Uterus (tissue), 4 donors: Measurements from ENCODE around the gene MBP. TPM values are rescaled to one million over a fixed set of nuclear protein-coding genes. Genes with fewer than 3 reads are reported as not detected.
A peak's percentile ranks its signal among the peaks of the same experiment; 100 is the strongest.

Experiments
- DNase-seq, 2 donors: peaks; one replicate each; pipeline ENCODE4 v3.0.0-alpha.2; 2019 to 2020
- H3K27ac ChIP-seq, 2 donors: fragments of 200-600 bp; sonication (generic); 1 replicate in 1 of 2; 2 replicates in 1 of 2; pipeline ENCODE4 v1.5.1; 2016 to 2018
- H3K27me3 ChIP-seq, 2 donors: fragments of 200-600 bp; sonication (generic); one replicate each; pipeline ENCODE4 v1.5.1; 2018 to 2019; ENCODE audit warnings: control low read depth in 1 of 2
- H3K36me3 ChIP-seq, 2 donors: fragments of 200-600 bp; sonication (generic); one replicate each; pipeline ENCODE4 v1.5.1; 2019; ENCODE audit warnings: control low read depth in 1 of 2
- H3K4me1 ChIP-seq, 2 donors: fragments of 200-600 bp; sonication (generic); one replicate each; pipeline ENCODE4 v1.5.1; 2018 to 2019; ENCODE audit warnings: control low read depth in 1 of 2
- H3K4me3 ChIP-seq, 2 donors: fragments of 200-600 bp; sonication (generic); 1 replicate in 1 of 2; 2 replicates in 1 of 2; pipeline ENCODE4 v1.5.1; 2018 to 2019; ENCODE audit warnings: mild to moderate bottlenecking in 1 of 2
- H3K9me3 ChIP-seq, 2 donors: fragments of 200-600 bp; sonication (generic); one replicate each; pipeline ENCODE4 v1.5.1; 2019; ENCODE audit warnings: control low read depth in 1 of 2
- POLR2A ChIP-seq, 2 donors: fragments of 450-650 bp; IDR thresholded peaks; one replicate each; pipeline ENCODE4 v1.6.1; 2016; ENCODE audit warnings: antibody characterized with exemption in 2 of 2, mild to moderate bottlenecking in 1 of 2, moderate library complexity in 1 of 2
- intact Hi-C: fragments of 100-400 bp; cut with DNase I; formaldehyde crosslinking; loops from one replicate; pipeline ENCODE4 v1.15.1; 2023; ENCODE audit warnings: low total_unique reads
- total RNA-seq, 4 donors: library from RNA; depleted of rRNA in 3 of 4; stranded (reverse); fragments of >200 nt in 3 of 4; gene quantifications; one replicate each; pipeline versions ENCODE4 v1.1.0 to v1.2.4, GENCODE V29; 2014 to 2023
- TF ChIP-seq, protein P1 (sequence below), 4 experiments: fragments of 200-600 bp in 2 of 4; fragments of 450-650 bp in 2 of 4; sonication (generic) in 2 of 4; IDR thresholded peaks; one replicate each; pipeline ENCODE4 v1.5.1; 2016 to 2019; ENCODE audit warnings: antibody characterized with exemption in 4 of 4, mild to moderate bottlenecking in 2 of 4, moderate library complexity in 1 of 4
- donor health status: DM: yes; HTN: yes; CAD: no.

Gene MBP
- total RNA-seq, 4 donors from 2014 or later = 12.1 to 52.2 (median 19.8) TPM

DNA sequence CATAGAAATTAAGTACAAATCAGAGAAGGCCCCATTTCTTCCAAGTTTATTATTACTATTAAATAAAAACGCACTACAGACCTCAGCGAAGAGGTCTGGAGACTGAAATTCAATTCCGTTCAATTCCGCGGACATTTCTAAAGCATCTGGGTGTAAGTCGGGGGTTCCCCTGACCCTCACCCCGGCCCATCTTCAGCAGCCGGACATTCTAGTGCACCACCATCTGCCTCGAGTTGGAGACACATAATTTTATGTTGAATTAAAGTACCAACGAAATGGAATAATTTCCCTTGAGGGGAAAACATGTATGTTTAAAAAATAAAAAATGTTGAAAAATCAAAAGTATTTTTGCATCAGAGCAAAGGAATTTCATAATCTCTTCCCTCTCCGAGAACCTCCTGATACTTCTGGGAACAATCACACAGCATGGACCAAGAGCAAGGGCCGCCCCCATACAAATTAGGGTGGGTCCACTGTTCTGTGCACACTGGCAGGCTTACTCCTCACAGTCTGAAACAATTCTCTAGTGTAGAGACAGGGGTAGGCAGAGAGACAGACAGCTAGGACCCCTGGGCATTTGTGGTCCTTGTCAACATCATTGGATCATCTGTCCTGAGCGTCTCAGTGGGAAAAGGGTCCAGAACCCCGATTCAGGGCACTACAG, 29.3 kb downstream of the MBP start:
- Histone ChIP-seq H3K27me3 (no peaks in the 10 kb centered on the region), H3K27ac (peak overlapping the region; percentile 90 to 97), H3K4me3 (no peak overlapping the region), H3K9me3 (no peaks in the 10 kb centered on the region), H3K4me1 (peaks cover 16 to 30% of the 10 kb centered on the region in 2 donors), H3K36me3 (no peaks in the 10 kb centered on the region)
- intact Hi-C loops = no loop called here
- TF ChIP-seq, protein P1, sequence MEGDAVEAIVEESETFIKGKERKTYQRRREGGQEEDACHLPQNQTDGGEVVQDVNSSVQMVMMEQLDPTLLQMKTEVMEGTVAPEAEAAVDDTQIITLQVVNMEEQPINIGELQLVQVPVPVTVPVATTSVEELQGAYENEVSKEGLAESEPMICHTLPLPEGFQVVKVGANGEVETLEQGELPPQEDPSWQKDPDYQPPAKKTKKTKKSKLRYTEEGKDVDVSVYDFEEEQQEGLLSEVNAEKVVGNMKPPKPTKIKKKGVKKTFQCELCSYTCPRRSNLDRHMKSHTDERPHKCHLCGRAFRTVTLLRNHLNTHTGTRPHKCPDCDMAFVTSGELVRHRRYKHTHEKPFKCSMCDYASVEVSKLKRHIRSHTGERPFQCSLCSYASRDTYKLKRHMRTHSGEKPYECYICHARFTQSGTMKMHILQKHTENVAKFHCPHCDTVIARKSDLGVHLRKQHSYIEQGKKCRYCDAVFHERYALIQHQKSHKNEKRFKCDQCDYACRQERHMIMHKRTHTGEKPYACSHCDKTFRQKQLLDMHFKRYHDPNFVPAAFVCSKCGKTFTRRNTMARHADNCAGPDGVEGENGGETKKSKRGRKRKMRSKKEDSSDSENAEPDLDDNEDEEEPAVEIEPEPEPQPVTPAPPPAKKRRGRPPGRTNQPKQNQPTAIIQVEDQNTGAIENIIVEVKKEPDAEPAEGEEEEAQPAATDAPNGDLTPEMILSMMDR (IDR thresholded peaks at IDR 0.05) = no peak
- TF ChIP-seq POLR2A (IDR thresholded peaks at IDR 0.05) = no peak
- no peak for DNase-seq

DNA sequence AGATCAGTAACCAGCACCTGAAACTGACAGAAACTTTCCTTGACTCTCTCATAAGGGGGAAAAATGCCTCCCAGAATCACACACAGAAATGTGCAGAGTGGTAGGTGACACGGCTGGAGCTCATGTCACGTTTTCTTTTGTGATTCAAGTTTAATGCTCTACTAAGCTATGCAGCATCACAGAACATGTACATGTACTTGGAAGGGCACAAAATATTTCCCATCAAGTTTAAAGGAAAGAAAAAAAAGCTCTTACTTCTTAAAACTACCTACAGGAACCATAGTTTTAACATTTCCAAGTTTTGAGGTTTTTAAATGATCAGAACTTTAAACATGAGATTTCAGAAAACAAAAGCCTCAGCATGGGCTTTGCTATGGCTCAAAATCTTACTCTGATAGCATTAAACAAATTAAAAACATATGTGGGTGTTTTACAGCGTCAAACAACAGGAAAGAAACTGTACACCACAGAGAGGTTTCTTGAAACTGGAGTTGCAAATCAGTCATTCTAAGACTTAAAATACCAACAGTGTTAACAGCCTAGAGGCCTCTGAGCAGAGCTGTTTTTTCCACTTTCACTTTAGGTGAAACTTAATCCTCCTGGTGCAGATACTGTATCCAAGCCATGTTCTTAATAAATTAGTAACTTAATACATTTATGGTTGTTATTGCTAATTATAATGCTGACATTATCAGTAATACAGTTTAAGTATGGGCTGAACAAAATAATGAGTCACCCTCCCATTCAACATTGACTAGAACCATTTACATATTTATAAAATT, 30.1 kb downstream of the MBP start:
- Histone ChIP-seq H3K4me1 (peaks cover 11 to 28% of the 10 kb centered on the region in 2 donors), H3K9me3 (no peaks in the 10 kb centered on the region), H3K4me3 (no peak overlapping the region), H3K36me3 (no peaks in the 10 kb centered on the region), H3K27ac (peak overlapping the region; percentile 90 to 97), H3K27me3 (no peaks in the 10 kb centered on the region)
- DNase-seq = no peak
- TF ChIP-seq, protein P1 (IDR thresholded peaks at IDR 0.05) = no peak
- no peak for TF ChIP-seq POLR2A (IDR thresholded peaks at IDR 0.05)
- intact Hi-C loops = no loop called here

DNA sequence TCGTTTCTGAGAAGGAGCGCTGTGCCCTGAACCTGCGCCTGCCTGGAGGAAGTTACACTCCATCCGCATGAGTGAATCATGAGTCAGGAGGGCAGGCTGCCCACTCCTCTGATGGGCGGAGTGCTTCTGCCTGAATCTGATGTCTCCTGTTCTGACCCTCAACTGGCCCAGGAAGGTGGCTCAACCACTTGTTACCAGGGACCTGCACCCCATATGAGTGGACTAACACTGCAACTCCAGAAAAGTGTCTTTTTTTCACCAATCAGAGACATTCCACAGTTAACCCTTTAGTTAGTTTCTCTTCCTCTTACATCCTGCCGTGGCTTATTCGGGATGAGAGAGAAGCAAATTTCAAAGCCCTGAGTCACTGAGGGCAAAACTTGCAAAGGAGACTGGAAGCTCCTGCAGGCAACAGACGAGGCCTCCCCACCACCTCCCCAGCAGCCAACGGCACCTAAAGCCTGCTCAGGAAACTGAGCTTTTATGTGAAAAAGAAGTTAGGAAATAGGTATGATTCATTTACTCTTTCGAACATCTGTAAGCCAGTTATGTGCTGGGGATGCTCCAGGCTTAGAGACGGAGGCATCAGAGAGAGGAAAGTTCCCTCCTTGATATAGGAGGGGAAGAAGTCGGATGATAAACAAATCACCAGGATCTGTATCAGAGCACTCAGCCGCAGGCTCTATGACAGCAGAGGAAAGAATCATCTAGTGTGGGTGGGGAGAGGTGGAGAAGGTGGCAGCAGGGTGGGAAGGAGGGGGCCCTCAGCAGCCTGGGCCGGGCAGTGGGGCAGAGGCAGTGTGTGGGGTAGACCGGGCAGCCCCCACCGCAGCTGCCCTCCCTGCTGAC, 30.9 kb downstream of the MBP start:
- H3K4me1 ChIP-seq = peaks cover 11 to 25% of the 10 kb centered on the region in 2 donors

DNA sequence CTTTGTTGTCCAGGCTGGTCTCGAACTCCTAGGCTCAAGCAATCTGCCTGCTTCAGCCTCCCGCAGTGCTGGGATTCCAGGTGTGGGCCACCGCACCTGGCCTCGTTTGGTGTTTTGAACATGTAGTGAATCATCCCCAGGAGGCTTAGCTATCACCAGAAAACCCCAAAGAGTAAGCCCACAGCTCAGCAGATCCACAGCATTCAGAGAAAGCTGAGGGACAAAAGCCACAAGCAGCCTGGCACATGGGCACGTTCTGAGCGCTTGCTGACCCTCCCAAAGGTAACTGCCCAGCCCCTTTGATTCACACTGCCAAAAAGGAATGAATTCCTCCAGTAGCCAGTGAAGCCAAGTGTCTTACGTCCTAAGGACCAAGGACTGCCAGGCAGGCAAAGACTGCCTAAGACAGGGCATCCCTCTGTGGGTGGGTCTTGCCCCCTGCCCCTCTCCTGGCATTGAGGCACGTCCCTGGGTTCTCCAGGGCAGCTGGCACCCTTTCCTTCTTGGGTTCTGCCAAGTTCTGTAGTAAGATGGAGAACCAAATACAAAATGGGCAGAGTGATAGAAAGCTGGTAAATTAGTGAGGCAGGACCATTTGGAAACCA, 31.7 kb downstream of the MBP start:
- Histone ChIP-seq H3K27me3 (no peaks in the 10 kb centered on the region), H3K36me3 (no peaks in the 10 kb centered on the region), H3K9me3 (no peaks in the 10 kb centered on the region), H3K27ac (peak overlapping the region; percentile 90 to 97), H3K4me3 (no peak overlapping the region), H3K4me1 (peaks cover 11 to 25% of the 10 kb centered on the region in 2 donors)
- DNase-seq = no peak
- TF ChIP-seq POLR2A (IDR thresholded peaks at IDR 0.05) = no peak
- TF ChIP-seq, protein P1 (IDR thresholded peaks at IDR 0.05) = no peak
- intact Hi-C loops = no loop called here

More for the DNA sequence above, 30.9 kb downstream of the MBP start:
- Histone ChIP-seq H3K27me3 (no peaks in the 10 kb centered on the region), H3K27ac (peak overlapping the region; percentile 90 to 97), H3K4me3 (no peak overlapping the region), H3K9me3 (no peaks in the 10 kb centered on the region), H3K36me3 (no peaks in the 10 kb centered on the region)
- intact Hi-C loops = no loop called here
- TF ChIP-seq, protein P1 (IDR thresholded peaks at IDR 0.05) = no peak
- peak in 1 of 2 donors; percentile 14 for TF ChIP-seq POLR2A (IDR thresholded peaks at IDR 0.05)
- peak; percentile 86 to 92 for DNase-seq
